ENCODE measurements around the gene WDR91.

Gene WDR91

DNA sequence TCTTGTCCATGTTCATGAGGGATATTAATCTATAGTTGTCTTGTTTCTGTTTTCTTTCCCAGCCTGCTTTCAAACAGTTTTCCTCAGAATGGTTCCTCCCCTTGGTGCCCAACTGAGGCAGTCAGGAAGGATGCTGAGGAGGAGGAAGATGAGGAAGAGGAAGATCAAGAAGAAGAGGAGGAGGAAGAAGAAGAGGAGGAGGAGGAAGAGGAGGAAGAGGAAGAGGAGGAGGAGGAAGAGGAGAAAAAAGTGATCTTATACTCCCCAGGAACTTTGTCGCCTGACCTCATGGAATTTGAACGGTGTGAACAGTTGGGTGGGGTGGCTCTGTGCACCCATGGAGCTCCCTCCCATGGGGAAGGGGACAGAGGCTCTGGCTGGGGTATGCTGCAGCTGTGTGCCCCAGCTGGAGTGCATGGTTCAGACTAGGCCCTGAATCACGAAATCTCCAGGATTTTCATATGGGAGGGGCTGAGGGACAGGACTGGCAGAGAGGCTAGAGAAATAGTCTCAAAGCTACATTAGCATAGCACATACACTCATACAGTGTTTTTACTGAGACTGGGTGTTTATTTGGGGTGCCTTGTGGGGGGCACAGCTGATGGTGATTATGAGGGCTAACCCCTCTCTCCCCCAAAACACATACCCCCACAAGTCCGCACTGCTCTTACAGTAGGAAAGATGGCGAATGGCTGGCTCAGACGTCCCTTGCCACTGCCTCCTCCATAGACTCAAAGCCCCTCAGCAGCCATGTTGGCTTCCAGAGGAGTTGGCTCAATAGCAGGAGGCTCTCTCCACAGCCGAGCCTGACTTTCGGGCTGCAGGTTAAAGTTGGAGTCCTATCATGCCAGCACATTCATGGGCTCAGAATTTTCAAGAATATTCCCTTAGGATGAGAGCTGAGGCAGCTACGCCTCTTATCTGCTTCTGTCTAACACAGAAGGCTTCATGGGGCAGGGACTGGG is 34.2 kb upstream of the WDR91 start:
- H3K9me3 ChIP-seq, result no peaks in the 10 kb centered on the region
- no peaks in the 10 kb centered on the region for H3K27me3 ChIP-seq
- H3K4me1 ChIP-seq (ENCODE audit: control insufficient read depth in 1 of 2, insufficient read depth in 1 of 2, low read depth in 1 of 2, low read length in 1 of 2), result no peaks in the 10 kb centered on the region
- no peaks in the 10 kb centered on the region for H3K36me3 ChIP-seq
- no peak overlapping the region for H3K27ac ChIP-seq
- H3K4me3 ChIP-seq (ENCODE audit: low read depth in 1 of 2, low read length in 1 of 2), result no peak overlapping the region
- TF ChIP-seq CTCF (IDR thresholded peaks at IDR 0.05), result no peak

DNA sequence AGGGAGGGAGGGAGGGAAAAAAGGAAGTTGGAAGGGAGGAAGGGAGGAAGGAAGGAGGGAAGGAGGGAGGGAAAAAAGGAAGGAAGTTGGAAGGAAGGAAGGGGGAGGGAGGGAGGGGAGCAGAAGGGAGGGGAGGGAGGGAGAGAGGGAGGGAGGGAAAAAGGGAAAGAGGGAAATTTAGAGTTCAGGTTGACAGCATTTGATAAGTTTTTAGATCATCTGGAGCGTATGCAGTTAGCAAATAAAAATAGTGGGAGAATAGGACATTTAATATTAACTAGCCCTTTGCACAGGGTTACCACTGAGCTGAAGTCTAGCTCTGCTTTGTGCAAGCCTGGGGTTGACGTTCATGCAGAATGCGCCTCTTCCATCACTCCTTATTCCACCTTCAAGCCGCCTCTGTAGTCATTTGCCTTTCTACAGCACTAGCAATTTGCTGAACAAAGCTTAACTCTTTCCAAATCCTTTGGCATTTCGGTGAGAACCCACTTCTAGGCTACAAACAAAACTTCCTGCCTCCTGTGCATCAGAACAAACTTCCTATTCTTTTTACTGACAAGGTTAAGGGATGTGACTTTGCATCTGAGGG is 30.9 kb upstream of the WDR91 start:
- H3K27ac ChIP-seq, result no peak overlapping the region
- H3K4me1 ChIP-seq (ENCODE audit: control insufficient read depth in 1 of 2, insufficient read depth in 1 of 2, low read depth in 1 of 2, low read length in 1 of 2), result no peaks in the 10 kb centered on the region
- H3K36me3 ChIP-seq, result no peaks in the 10 kb centered on the region
- no peak overlapping the region for H3K4me3 ChIP-seq (ENCODE audit: low read depth in 1 of 2, low read length in 1 of 2)
- no peaks in the 10 kb centered on the region for H3K9me3 ChIP-seq
- TF ChIP-seq CTCF (IDR thresholded peaks at IDR 0.05), result no peak
- no peaks in the 10 kb centered on the region for H3K27me3 ChIP-seq

GRCh38 chr7:135240441-135240840 is 29.1 kb upstream of the WDR91 start:
- TF ChIP-seq CTCF (IDR thresholded peaks at IDR 0.05), result no peak
- no peaks in the 10 kb centered on the region for H3K4me1 ChIP-seq (ENCODE audit: control insufficient read depth in 1 of 2, insufficient read depth in 1 of 2, low read depth in 1 of 2, low read length in 1 of 2)

GRCh38 chr7:135239263-135239662 is 27.9 kb upstream of the WDR91 start:
- Histone ChIP-seq H3K9me3 (no peaks in the 10 kb centered on the region), H3K27ac (no peak overlapping the region), H3K27me3 (no peaks in the 10 kb centered on the region), H3K4me1 (ENCODE audit: control insufficient read depth in 1 of 2, insufficient read depth in 1 of 2, low read depth in 1 of 2, low read length in 1 of 2) (no peaks in the 10 kb centered on the region), H3K36me3 (no peaks in the 10 kb centered on the region), H3K4me3 (ENCODE audit: low read depth in 1 of 2, low read length in 1 of 2) (no peak overlapping the region)
- no peak for TF ChIP-seq CTCF (IDR thresholded peaks at IDR 0.05)

More at GRCh38 chr7:135240441-135240840, 29.1 kb upstream of the WDR91 start:
- H3K4me3 ChIP-seq (ENCODE audit: low read depth in 1 of 2, low read length in 1 of 2), result no peak overlapping the region
- no peak overlapping the region for H3K27ac ChIP-seq
- no peaks in the 10 kb centered on the region for H3K27me3 ChIP-seq
- no peaks in the 10 kb centered on the region for H3K9me3 ChIP-seq
- no peaks in the 10 kb centered on the region for H3K36me3 ChIP-seq

DNA sequence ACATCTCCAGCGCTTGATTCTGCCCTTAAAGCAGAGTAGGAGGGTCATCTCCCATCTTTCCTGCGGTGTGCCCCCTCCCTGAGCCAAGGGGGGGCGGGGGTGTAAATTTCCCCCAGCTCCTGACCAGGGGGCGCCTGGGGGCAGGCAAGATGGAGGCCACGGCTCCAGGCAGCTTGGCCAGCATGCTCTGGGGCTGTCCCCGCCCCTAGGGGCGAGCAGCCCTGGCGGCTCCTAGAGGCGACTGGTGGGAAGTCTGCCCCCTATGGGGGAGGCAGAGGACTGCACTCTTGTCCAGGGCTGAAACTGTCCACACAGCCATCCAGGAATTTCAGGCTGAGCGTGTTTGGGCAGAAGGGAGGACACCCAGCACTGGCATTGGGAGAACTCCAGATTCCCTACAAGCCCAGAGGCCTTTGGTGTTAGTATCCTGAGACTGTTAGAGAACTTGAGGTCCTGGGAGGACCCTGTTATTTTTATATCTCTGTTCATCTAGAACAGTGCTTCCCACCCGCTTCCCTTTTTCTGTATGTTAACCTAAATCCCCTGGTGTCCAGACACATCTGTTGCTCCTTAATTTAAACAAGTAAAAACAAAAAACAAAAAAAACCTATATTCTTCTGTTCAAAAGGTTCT is 26.9 kb upstream of the WDR91 start:
- no peaks in the 10 kb centered on the region for H3K36me3 ChIP-seq
- no peaks in the 10 kb centered on the region for H3K4me1 ChIP-seq (ENCODE audit: control insufficient read depth in 1 of 2, insufficient read depth in 1 of 2, low read depth in 1 of 2, low read length in 1 of 2)
- TF ChIP-seq CTCF (IDR thresholded peaks at IDR 0.05), result no peak
- no peaks in the 10 kb centered on the region for H3K27me3 ChIP-seq
- no peak overlapping the region for H3K27ac ChIP-seq
- no peaks in the 10 kb centered on the region for H3K9me3 ChIP-seq
- no peak overlapping the region for H3K4me3 ChIP-seq (ENCODE audit: low read depth in 1 of 2, low read length in 1 of 2)

All from neutrophil (primary cell).